Activated B cell treated with CpG ODN at 0.5 μM for 24 hours (primary cell): Measurements from ENCODE around the gene CD160. TPM values are rescaled to one million over a fixed set of nuclear protein-coding genes. Genes with fewer than 3 reads are reported as not detected.

Experiments used
- ATAC-seq: fragments of 200-7000 bp; cut with Tn5 transposase; one replicate; pipeline ENCODE4 v1.10.0; 2021; ENCODE audit warnings: low read depth, mild to moderate bottlenecking, moderate library complexity
- CTCF ChIA-PET: fragments of 350-600 bp; sonication (Branson Sonifier 250); formaldehyde crosslinking; loops from one replicate; lab custom pipeline; 2021; ENCODE audit warnings: antibody characterized with exemption; lab: Charles Lee
- POLR2A ChIA-PET: fragments of 350-600 bp; sonication (Branson Sonifier 250); formaldehyde crosslinking; loops from one replicate; lab custom pipeline; 2021; ENCODE audit warnings: antibody characterized with exemption; lab: Charles Lee
- DNase-seq: peaks from one replicate; pipeline ENCODE4 v3.0.0; 2022
- H3K27ac Mint-ChIP-seq: one replicate; pipeline ENCODE4 v1.8.0; 2020; ENCODE audit warnings: mixed read lengths
- H3K27me3 Mint-ChIP-seq: one replicate; pipeline ENCODE4 v1.8.0; 2021; ENCODE audit warnings: mixed read lengths
- H3K36me3 Mint-ChIP-seq: one replicate; pipeline ENCODE4 v1.8.0; 2021; ENCODE audit warnings: low read depth, mixed read lengths
- H3K4me1 Mint-ChIP-seq: one replicate; pipeline ENCODE4 v1.8.0; 2021; ENCODE audit warnings: mixed read lengths
- H3K4me3 Mint-ChIP-seq: one replicate; pipeline ENCODE4 v1.8.0; 2020; ENCODE audit warnings: mild to moderate bottlenecking, mixed read lengths
- H3K9me3 Mint-ChIP-seq: one replicate; pipeline ENCODE4 v1.8.0; 2020; ENCODE audit warnings: mixed read lengths
- intact Hi-C: fragments of 100-400 bp; cut with micrococcal nuclease; formaldehyde crosslinking; loops from one replicate; pipeline ENCODE4 v1.15.1; 2024
- total RNA-seq: library from RNA; stranded (reverse); gene quantifications from 2 replicates; pipeline ENCODE4 v1.2.3, GENCODE V29; 2022
- TF ChIP-seq, protein P1 (sequence below): fragments of 200-600 bp; IDR thresholded peaks from one replicate; pipeline ENCODE4 v1.8.0; 2022; ENCODE audit warnings: antibody characterized with exemption, mild to moderate bottlenecking

The CD160 gene
- total RNA-seq, 1 donor from 2014 or later, result not detected

DNA sequence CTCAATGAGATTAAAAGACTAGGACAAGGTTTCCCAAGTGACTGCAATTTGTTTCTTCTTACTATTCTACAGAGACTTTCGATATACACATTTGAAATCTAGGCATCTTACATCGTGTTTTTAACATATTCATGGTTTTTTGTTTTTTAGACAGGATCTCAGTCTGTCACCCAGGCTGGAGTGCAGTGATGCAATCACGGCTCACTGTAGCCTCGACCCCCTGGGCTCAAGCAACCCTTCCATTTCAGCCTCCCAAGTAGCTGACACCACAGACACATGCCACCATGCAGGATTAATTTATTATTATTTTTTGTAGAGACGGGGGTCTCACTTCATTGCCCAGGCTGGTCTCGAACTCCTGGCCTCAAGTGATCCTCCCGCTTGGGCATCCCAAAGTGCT is 13.7 kb upstream of the CD160 start:
- TF ChIP-seq, protein P1, sequence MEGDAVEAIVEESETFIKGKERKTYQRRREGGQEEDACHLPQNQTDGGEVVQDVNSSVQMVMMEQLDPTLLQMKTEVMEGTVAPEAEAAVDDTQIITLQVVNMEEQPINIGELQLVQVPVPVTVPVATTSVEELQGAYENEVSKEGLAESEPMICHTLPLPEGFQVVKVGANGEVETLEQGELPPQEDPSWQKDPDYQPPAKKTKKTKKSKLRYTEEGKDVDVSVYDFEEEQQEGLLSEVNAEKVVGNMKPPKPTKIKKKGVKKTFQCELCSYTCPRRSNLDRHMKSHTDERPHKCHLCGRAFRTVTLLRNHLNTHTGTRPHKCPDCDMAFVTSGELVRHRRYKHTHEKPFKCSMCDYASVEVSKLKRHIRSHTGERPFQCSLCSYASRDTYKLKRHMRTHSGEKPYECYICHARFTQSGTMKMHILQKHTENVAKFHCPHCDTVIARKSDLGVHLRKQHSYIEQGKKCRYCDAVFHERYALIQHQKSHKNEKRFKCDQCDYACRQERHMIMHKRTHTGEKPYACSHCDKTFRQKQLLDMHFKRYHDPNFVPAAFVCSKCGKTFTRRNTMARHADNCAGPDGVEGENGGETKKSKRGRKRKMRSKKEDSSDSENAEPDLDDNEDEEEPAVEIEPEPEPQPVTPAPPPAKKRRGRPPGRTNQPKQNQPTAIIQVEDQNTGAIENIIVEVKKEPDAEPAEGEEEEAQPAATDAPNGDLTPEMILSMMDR, result no peak
- ATAC-seq, result no peak
- intact Hi-C loops, result no loop called here
- Mint-ChIP-seq H3K4me1 (no peaks in the 10 kb centered on the region), H3K27me3 (no peaks in the 10 kb centered on the region), H3K27ac (no peak overlapping the region), H3K9me3 (no peaks in the 10 kb centered on the region), H3K4me3 (no peak overlapping the region), H3K36me3 (no peaks in the 10 kb centered on the region)
- CTCF ChIA-PET, result no interaction called here
- POLR2A ChIA-PET, result no interaction called here
- DNase-seq, result no peak

DNA sequence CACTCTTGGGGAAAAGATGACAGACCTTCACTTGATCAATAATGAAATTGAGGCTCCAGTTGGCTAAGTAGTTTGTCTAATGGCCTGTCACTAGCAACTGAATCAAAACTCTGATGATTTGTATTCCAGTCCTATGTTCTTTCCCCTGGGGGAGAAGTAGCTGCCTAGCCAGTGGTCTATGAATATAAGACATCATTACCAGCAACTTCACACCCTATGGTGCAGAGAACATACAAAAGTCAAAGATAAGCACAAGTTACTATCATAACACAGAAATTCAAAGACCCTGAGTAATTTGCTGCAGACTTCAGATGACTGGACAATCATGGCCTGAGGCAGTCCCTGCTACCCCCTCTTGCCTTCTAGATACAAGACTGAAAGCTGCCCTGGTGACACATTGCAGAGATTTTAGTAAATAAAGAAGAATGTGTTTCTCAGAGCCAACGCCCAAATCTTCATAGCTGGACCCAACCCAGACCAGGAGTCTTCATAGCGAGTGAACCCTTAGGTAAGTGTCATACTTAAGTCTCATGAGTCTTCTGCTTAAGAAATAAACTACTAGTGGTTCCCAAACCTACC is 13.1 kb upstream of the CD160 start:
- no peak overlapping the region for H3K4me3 Mint-ChIP-seq
- CTCF ChIA-PET, result no interaction called here

DNA sequence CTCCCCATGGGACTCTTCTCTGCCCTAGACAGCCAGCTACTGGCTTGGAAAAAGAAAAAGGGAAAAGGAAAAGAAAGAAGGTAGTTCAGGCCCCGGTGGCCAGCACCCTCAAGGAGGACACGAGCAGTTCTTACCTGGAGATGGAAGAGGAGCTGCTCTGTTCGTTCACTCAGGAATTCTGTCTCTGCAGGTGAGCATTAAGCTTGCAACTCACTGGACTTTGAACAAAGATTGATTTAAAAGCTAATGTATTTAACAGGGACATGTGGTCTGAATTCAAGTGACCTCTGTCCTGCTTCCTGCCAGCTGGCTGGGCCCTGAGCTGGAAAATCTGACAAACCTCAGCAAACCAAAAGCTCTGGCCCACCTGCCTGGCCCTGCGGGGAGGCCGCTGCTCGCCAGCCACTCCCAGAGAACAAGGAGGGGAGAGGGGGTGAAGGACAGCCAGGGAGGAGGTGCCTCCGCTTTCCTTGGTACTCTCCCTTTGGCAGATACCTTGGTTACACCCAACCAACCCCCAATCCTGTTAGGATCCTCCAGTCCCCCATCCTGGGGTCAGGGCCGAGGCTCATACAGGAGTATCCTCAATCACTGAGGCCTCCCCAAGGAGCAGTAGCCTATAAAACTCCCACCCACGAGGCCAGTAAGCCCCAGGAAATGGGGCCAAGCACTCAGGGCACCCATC is 12.0 kb upstream of the CD160 start, which contains the start of gene PDZK1:
TSS of gene PDZK1 (minus strand) at position 186 of the 685 bp plus-strand sequence. CDS start 19,347 bp downstream, outside the sequence.
- DNase-seq (no peak), ATAC-seq (no peak)
- Mint-ChIP-seq H3K27me3 (peaks cover 2% of the 10 kb centered on the region), H3K4me3 (no peak within 1 kb of the TSS), H3K9me3 (no peaks in the 10 kb centered on the region), H3K27ac (no peak within 1 kb of the TSS), H3K4me1 (no peaks in the 10 kb centered on the region), H3K36me3 (no peaks in the 10 kb centered on the region)
- intact Hi-C loops, result no loop called here
- ChIA-PET POLR2A (no interaction called here), CTCF (no interaction called here)
- TF ChIP-seq, protein P1, result no peak

More for the DNA sequence above, 13.1 kb upstream of the CD160 start:
- no peak for DNase-seq
- POLR2A ChIA-PET, result no interaction called here
- no peaks in the 10 kb centered on the region for H3K36me3 Mint-ChIP-seq
- intact Hi-C loops, result no loop called here
- no peaks in the 10 kb centered on the region for H3K4me1 Mint-ChIP-seq
- no peak for ATAC-seq
- H3K9me3 Mint-ChIP-seq, result no peaks in the 10 kb centered on the region
- no peak overlapping the region for H3K27ac Mint-ChIP-seq
- TF ChIP-seq, protein P1, result no peak
- H3K27me3 Mint-ChIP-seq, result peaks cover 2% of the 10 kb centered on the region

DNA sequence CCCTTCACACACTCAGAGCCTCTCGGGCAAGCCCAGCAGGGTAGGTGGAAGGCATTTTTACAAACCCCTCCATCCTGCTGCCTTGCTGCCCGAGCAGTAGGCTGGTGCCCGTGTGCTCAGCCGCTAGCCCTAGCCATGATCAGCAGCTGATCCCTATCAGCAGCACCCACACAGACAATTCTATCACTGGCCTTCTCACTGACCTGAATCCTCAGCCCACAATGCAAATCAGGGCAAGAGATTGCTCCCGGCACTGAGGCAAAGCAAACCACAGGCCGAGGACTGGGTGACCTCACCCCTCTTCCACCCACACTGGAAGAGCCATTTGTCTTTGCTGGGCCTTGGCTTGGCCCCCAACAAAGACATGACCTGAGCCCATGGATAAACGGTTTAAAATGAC is 11.2 kb upstream of the CD160 start:
- DNase-seq (no peak), ATAC-seq (no peak)
- Mint-ChIP-seq H3K4me3 (no peak overlapping the region), H3K36me3 (no peaks in the 10 kb centered on the region), H3K27me3 (peaks cover 2% of the 10 kb centered on the region), H3K4me1 (no peaks in the 10 kb centered on the region), H3K27ac (no peak overlapping the region), H3K9me3 (no peaks in the 10 kb centered on the region)
- POLR2A ChIA-PET, result no interaction called here
- intact Hi-C loops, result no loop called here
- TF ChIP-seq, protein P1, result no peak
- CTCF ChIA-PET, result interaction anchor here (1.7 kb wide), 1 partner anchor 12 kb away, joined by 5 read pairs; no protein-coding TSS in a partner anchor

DNA sequence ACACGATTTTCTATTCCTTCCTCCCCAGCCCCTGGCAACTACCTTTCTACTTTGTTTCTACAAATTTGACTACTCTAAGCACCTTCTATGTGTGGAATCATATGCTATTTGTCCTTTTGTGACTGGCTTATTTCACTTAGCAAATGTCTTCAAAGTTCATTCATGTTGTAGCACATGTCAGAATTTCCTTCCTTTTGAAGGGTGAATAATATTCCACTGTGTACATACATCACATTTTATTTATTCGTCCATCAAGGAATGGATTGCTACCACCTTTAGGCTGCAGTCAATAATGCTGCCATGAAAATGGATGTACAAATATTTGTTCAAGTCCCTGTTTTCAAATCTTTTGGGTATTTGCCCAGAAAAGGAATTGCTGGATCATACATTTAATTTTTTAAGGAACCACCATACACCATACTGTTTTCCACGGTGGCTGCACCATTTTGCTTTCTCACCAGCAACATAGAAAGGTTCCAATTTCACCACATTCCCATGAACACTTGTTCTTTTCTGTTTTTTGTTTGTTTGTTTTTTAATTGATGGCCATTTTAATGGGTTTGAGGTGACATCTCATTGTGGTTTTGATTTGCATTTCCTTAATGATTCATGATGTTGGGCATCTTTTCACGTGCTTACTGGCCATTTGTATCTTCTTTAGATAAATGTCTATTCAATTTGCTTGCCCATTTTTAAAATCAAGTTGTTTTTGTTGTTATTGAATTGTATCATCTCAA is 8.8 kb upstream of the CD160 start:
- Mint-ChIP-seq H3K9me3 (no peaks in the 10 kb centered on the region), H3K4me3 (no peak overlapping the region), H3K36me3 (no peaks in the 10 kb centered on the region), H3K4me1 (no peaks in the 10 kb centered on the region), H3K27me3 (peaks cover 2% of the 10 kb centered on the region), H3K27ac (no peak overlapping the region)
- intact Hi-C loops, result no loop called here
- ChIA-PET CTCF (no interaction called here), POLR2A (no interaction called here)
- TF ChIP-seq, protein P1, result no peak
- no peak for DNase-seq
- ATAC-seq, result no peak
